Activated CD8-positive, alpha-beta T cell treated with anti-CD3 and anti-CD28 coated beads for 36 hours (primary cell): ENCODE data around the gene LRRC1. TPM values are rescaled to one million over a fixed set of nuclear protein-coding genes. Genes with fewer than 3 reads are reported as not detected.

Experiments used
- ATAC-seq: fragments of 200-7000 bp; cut with Tn5 transposase; one replicate; pipeline ENCODE4 v1.10.0; 2021; ENCODE audit warnings: mild to moderate bottlenecking, moderate library complexity
- CTCF ChIA-PET: fragments of 350-600 bp; sonication (Branson Sonifier 250); formaldehyde crosslinking; loops from one replicate; lab custom pipeline; 2021; ENCODE audit warnings: antibody characterized with exemption; lab: Charles Lee
- POLR2A ChIA-PET: fragments of 350-600 bp; sonication (Branson Sonifier 250); formaldehyde crosslinking; loops from one replicate; lab custom pipeline; 2021; ENCODE audit warnings: antibody characterized with exemption; lab: Charles Lee
- DNase-seq: peaks from one replicate; pipeline ENCODE4 v3.0.0-alpha.2; 2020
- H3K27ac Mint-ChIP-seq: one replicate; pipeline ENCODE4 v1.8.0; 2021; ENCODE audit warnings: mild to moderate bottlenecking, mixed read lengths
- H3K27me3 Mint-ChIP-seq: one replicate; pipeline ENCODE4 v1.8.0; 2021; ENCODE audit warnings: mixed read lengths
- H3K36me3 Mint-ChIP-seq: one replicate; pipeline ENCODE4 v1.8.0; 2021; ENCODE audit warnings: low read depth, mixed read lengths
- H3K4me1 Mint-ChIP-seq: one replicate; pipeline ENCODE4 v1.8.0; 2021; ENCODE audit warnings: low read depth, mixed read lengths
- H3K4me3 Mint-ChIP-seq: one replicate; pipeline ENCODE4 v1.8.0; 2021; ENCODE audit warnings: mild to moderate bottlenecking, moderate library complexity, mixed read lengths
- H3K9me3 Mint-ChIP-seq: one replicate; pipeline ENCODE4 v1.8.0; 2021; ENCODE audit warnings: mixed read lengths
- intact Hi-C: fragments of 100-400 bp; cut with micrococcal nuclease; formaldehyde crosslinking; loops from one replicate; pipeline ENCODE4 v1.10.0; 2022
- total RNA-seq, 2 experiments: library from RNA; stranded (reverse); gene quantifications; one replicate each; pipeline ENCODE4 v1.2.3, GENCODE V29; 2021
- TF ChIP-seq, protein P1 (sequence below): fragments of 200-600 bp; IDR thresholded peaks from one replicate; pipeline ENCODE4 v1.8.0; 2022; ENCODE audit warnings: antibody characterized with exemption, mild to moderate bottlenecking

Gene LRRC1
- total RNA-seq, 2 experiments from 2014 or later, result 1.9 to 2.5 TPM

DNA sequence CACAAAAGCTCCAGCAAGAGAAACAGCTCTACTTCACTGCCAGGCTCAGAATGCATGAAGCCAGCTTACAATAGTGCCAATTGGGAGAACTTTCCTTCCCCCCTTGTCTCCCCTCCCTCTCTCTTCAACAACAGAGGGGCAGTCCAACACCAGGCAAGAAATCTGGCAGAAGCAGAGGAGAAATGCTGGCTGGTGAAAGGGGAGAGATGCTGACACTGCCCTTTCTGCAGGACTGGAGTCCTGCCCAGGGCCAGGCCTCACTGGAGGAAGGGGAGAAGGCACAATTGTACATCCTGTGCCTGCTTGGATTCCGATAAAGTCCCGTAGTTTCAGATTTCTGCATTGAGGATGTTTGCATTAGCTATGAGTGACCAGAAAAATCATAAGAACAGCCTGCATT, 148.6 kb downstream of the LRRC1 start:
- Mint-ChIP-seq H3K9me3 (no peaks in the 10 kb centered on the region), H3K27me3 (peaks cover 18% of the 10 kb centered on the region), H3K36me3 (no peaks in the 10 kb centered on the region), H3K4me3 (no peak overlapping the region), H3K27ac (no peak overlapping the region), H3K4me1 (peaks cover 6% of the 10 kb centered on the region)
- intact Hi-C loops, result loop anchor here (10.0 kb wide), 1 partner anchor 209 kb away; no protein-coding TSS in a partner anchor
- TF ChIP-seq, protein P1, sequence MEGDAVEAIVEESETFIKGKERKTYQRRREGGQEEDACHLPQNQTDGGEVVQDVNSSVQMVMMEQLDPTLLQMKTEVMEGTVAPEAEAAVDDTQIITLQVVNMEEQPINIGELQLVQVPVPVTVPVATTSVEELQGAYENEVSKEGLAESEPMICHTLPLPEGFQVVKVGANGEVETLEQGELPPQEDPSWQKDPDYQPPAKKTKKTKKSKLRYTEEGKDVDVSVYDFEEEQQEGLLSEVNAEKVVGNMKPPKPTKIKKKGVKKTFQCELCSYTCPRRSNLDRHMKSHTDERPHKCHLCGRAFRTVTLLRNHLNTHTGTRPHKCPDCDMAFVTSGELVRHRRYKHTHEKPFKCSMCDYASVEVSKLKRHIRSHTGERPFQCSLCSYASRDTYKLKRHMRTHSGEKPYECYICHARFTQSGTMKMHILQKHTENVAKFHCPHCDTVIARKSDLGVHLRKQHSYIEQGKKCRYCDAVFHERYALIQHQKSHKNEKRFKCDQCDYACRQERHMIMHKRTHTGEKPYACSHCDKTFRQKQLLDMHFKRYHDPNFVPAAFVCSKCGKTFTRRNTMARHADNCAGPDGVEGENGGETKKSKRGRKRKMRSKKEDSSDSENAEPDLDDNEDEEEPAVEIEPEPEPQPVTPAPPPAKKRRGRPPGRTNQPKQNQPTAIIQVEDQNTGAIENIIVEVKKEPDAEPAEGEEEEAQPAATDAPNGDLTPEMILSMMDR, result no peak
- ChIA-PET CTCF (interaction anchor here (1.5 to 1.8 kb wide), 2 partner anchors 13 to 215 kb away, joined by 3 to 6 read pairs; no protein-coding TSS in a partner anchor), POLR2A (no interaction called here)
- ATAC-seq, result no peak
- DNase-seq, result no peak

DNA sequence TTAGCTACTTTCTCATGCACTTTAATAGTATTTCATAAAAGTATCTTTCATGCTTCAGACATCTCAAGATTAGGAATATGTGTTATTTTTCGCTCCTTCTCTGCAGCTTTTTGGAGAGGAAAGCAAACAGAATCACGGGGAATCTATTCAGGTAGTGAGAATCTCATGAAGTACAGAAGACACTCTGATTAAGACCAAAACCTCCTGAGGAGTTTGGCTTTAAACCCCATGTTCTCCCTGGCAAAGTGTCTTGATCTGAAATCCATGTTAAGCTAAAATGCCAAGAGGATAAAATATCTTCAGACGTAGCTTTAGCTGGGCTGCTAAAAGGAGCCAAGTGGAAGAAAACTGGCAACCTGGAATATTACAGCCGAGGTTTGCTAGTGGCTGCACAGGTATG, 149.3 kb downstream of the LRRC1 start:
- Mint-ChIP-seq H3K27ac (no peak overlapping the region), H3K9me3 (no peaks in the 10 kb centered on the region), H3K4me3 (no peak overlapping the region), H3K27me3 (peaks cover 15% of the 10 kb centered on the region), H3K4me1 (no peaks in the 10 kb centered on the region), H3K36me3 (no peaks in the 10 kb centered on the region)
- ChIA-PET CTCF (interaction anchor here (1.5 to 1.8 kb wide), 2 partner anchors 12 to 216 kb away, joined by 3 to 6 read pairs; no protein-coding TSS in a partner anchor), POLR2A (no interaction called here)
- intact Hi-C loops, result loop anchor here (10.0 kb wide), 1 partner anchor 209 kb away; no protein-coding TSS in a partner anchor
- TF ChIP-seq, protein P1, result no peak
- ATAC-seq, result no peak
- DNase-seq, result no peak

DNA sequence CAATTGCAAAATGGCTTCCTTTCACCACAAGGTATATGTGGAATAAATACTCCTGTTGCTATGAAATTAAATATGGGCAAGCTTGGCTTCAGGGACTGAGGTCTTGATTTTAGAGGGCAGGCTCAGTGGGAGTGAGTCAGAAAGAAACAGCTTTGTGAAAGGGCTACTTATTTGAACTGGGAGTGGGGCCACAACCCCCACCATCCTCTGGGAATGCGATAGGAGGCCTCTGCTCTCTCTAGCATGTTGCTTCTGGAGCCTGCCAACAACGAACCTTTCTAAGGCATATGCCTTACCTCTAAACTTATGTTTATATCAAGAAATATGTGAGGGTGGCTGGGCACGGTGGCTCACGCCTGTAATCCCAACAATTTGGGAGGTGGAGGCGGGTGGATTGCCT, 149.7 kb downstream of the LRRC1 start:
- DNase-seq, result no peak
- intact Hi-C loops, result loop anchor here (10.0 kb wide), 1 partner anchor 210 kb away; no protein-coding TSS in a partner anchor
- TF ChIP-seq, protein P1, result no peak
- no peak for ATAC-seq
- Mint-ChIP-seq H3K27me3 (peaks cover 15% of the 10 kb centered on the region), H3K9me3 (no peaks in the 10 kb centered on the region), H3K36me3 (no peaks in the 10 kb centered on the region), H3K4me1 (no peaks in the 10 kb centered on the region), H3K27ac (no peak overlapping the region), H3K4me3 (no peak overlapping the region)
- ChIA-PET POLR2A (no interaction called here), CTCF (interaction anchor here (1.8 kb wide), 1 partner anchor 216 kb away, joined by 3 read pairs; no protein-coding TSS in a partner anchor)

DNA sequence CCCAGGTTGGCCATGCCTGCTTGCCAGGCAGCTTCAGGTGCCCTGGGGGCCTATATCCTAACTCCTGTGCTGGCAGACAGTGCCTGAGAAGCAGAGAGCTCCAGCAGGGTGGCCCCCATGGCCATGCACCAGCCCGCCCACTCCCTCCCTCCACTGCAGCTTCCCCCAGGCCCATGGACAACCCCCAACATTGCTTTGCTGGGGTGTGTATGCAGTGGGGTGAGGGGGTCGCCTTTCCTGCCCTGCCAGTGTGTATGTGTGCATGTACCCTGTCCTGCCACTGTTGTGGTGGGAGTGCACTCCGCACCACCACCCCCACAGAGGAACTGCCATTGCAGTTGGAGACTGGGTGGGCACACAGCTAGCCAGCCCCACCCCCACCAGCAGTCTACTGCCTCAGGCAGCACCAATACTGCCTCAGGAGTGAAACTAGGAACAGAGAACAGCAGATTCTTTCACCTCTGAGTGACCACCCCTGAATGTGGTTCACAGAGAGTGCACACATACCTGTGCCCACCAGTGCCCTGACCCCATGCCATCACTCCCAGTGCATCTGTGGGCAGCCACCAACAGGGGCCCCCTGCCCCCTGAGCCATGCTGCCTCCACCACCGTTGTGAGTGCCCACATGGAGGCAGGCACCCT, 151.1 kb downstream of the LRRC1 start:
- H3K27me3 Mint-ChIP-seq, result peaks cover 8% of the 10 kb centered on the region
- no peak overlapping the region for H3K27ac Mint-ChIP-seq
- H3K36me3 Mint-ChIP-seq, result no peaks in the 10 kb centered on the region
- TF ChIP-seq, protein P1, result no peak
- H3K9me3 Mint-ChIP-seq, result peaks cover 5% of the 10 kb centered on the region
- ATAC-seq, result no peak
- ChIA-PET CTCF (interaction anchor here (1.2 kb wide), 1 partner anchor 227 kb away, joined by 3 read pairs; no protein-coding TSS in a partner anchor), POLR2A (no interaction called here)
- DNase-seq, result no peak
- intact Hi-C loops, result loop anchor here (10.0 kb wide), 1 partner anchor 211 kb away; no protein-coding TSS in a partner anchor
- H3K4me3 Mint-ChIP-seq, result no peak overlapping the region
- H3K4me1 Mint-ChIP-seq, result no peaks in the 10 kb centered on the region

DNA sequence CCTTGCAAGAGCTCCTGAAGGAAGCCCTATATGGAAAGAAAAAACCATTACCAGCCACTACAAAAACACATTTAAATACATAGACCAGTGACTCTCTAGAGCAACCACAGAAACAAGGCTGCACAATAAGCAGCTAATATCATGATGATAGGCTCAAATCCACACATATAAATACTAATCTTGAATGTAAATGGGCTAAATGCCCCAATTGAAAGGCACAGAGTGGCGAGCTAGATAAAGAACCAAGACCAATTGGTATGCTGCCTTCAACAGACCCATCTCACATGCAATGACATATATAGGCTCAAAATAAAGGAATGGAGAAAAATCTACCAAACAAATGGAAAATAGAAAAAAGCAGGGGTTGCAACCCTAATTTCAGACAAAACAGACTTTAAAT, 153.0 kb downstream of the LRRC1 start:
- Mint-ChIP-seq H3K27me3 (peaks cover 8% of the 10 kb centered on the region), H3K4me1 (no peaks in the 10 kb centered on the region), H3K9me3 (peaks cover 5% of the 10 kb centered on the region), H3K36me3 (no peaks in the 10 kb centered on the region), H3K27ac (no peak overlapping the region), H3K4me3 (no peak overlapping the region)
- ATAC-seq, result no peak
- ChIA-PET POLR2A (no interaction called here), CTCF (interaction anchor here (1.3 kb wide), 1 partner anchor 8 kb away, joined by 4 read pairs; no protein-coding TSS in a partner anchor)
- TF ChIP-seq, protein P1, result no peak
- intact Hi-C loops, result loop anchor here (10.0 kb wide), 1 partner anchor 213 kb away; no protein-coding TSS in a partner anchor
- DNase-seq, result no peak
